IMR-90 (cell line): ENCODE data around the gene PLAAT4.
"Not testable (repeated sequence)": the region's sequence is repeated elsewhere in the genome, so short reads cannot be mapped to it uniquely, and the experiment has no call there.

Source experiments
- CEBPB ChIP-seq: IDR thresholded peaks from 2 replicates; pipeline ENCODE4 v1.6.1; 2012; ENCODE audit warnings: low read depth, low read length, improper control_type of control experiment
- FOS ChIP-seq: fragments of 150-350 bp; IDR thresholded peaks from 2 replicates; pipeline ENCODE4 v1.6.1; 2016; ENCODE audit warnings: low read depth, low read length
- MAFK ChIP-seq: IDR thresholded peaks from 2 replicates; pipeline ENCODE4 v1.6.1; 2012; ENCODE audit warnings: low read depth, low read length, improper control_type of control experiment
- MAZ ChIP-seq: IDR thresholded peaks from 2 replicates; pipeline ENCODE4 v1.6.1; 2012; ENCODE audit warnings: low read depth, mild to moderate bottlenecking, low read length, improper control_type of control experiment, moderate library complexity, borderline replicate concordance
- MXI1 ChIP-seq: IDR thresholded peaks from 2 replicates; pipeline ENCODE4 v1.6.1; 2012; ENCODE audit warnings: low read depth, mild to moderate bottlenecking, low read length, moderate library complexity, borderline replicate concordance
- NFE2L2 ChIP-seq: fragments of 150-350 bp; IDR thresholded peaks from 2 replicates; pipeline ENCODE4 v1.6.1; 2016; ENCODE audit warnings: low read depth, mild to moderate bottlenecking, low read length
- POLR2A ChIP-seq: IDR thresholded peaks from 2 replicates; pipeline ENCODE4 v1.6.1; 2012; ENCODE audit warnings: mild to moderate bottlenecking, low read depth, low read length
- RAD21 ChIP-seq: IDR thresholded peaks from 2 replicates; pipeline ENCODE4 v1.6.1; 2012; ENCODE audit warnings: low read length, improper control_type of control experiment
- SMC3 ChIP-seq: fragments of 150-350 bp; IDR thresholded peaks from 2 replicates; pipeline ENCODE4 v1.6.1; 2016; ENCODE audit warnings: low read depth, mild to moderate bottlenecking, antibody characterized with exemption, low read length, moderate library complexity
- TF ChIP-seq, protein P1 (sequence below): conservative IDR thresholded peaks from 2 replicates; pipeline ENCODE4 v1.5.1; 2012; ENCODE audit warnings: mild to moderate bottlenecking, low read depth, low read length, improper control_type of control experiment
- TF ChIP-seq, protein P2 (sequence below): fragments of 150-350 bp; IDR thresholded peaks from 2 replicates; pipeline ENCODE4 v1.6.1; 2017; ENCODE audit warnings: mild to moderate bottlenecking, antibody characterized with exemption, low read length, low read depth
- TF ChIP-seq, protein P3 (sequence below): fragments of 150-350 bp; IDR thresholded peaks from 2 replicates; pipeline ENCODE4 v1.6.1; 2016; ENCODE audit warnings: low read depth, mild to moderate bottlenecking, low read length, moderate library complexity, borderline replicate concordance

DNA sequence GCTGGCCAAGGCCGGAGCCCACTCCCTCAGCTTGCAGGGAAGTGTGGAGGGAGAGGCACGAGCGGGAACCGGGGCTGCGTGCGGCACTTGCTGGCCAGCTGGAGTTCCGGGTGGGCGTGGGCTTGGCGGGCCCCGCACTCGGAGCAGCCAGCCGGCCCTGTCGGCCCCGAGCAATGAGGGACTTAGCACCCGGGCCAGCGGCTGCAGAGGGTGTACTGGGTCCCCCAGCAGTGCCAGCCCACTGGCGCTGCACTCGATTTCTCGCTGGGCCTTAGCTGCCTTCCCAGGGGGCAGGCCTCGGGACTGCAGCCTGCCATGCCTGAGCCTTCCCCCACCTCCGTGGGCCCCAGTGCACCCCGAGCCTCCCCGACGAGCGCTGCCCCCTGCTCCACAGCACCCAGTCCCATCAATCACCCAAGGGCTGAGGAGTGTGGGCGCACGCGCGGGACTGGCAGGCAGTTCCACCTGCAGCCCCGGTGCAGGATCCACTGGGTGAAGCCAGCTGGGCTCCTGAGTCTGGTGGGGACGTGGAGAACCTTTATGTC is 13.6 kb downstream of the PLAAT4 start:
- TF ChIP-seq POLR2A, SMC3, MAFK, MXI1, CEBPB, MAZ, FOS, RAD21, NFE2L2: not testable (repeated sequence)
- TF ChIP-seq, protein P1, sequence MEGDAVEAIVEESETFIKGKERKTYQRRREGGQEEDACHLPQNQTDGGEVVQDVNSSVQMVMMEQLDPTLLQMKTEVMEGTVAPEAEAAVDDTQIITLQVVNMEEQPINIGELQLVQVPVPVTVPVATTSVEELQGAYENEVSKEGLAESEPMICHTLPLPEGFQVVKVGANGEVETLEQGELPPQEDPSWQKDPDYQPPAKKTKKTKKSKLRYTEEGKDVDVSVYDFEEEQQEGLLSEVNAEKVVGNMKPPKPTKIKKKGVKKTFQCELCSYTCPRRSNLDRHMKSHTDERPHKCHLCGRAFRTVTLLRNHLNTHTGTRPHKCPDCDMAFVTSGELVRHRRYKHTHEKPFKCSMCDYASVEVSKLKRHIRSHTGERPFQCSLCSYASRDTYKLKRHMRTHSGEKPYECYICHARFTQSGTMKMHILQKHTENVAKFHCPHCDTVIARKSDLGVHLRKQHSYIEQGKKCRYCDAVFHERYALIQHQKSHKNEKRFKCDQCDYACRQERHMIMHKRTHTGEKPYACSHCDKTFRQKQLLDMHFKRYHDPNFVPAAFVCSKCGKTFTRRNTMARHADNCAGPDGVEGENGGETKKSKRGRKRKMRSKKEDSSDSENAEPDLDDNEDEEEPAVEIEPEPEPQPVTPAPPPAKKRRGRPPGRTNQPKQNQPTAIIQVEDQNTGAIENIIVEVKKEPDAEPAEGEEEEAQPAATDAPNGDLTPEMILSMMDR: not testable (repeated sequence)
- TF ChIP-seq, protein P2, sequence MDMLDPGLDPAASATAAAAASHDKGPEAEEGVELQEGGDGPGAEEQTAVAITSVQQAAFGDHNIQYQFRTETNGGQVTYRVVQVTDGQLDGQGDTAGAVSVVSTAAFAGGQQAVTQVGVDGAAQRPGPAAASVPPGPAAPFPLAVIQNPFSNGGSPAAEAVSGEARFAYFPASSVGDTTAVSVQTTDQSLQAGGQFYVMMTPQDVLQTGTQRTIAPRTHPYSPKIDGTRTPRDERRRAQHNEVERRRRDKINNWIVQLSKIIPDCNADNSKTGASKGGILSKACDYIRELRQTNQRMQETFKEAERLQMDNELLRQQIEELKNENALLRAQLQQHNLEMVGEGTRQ: not testable (repeated sequence)
- TF ChIP-seq, protein P3, sequence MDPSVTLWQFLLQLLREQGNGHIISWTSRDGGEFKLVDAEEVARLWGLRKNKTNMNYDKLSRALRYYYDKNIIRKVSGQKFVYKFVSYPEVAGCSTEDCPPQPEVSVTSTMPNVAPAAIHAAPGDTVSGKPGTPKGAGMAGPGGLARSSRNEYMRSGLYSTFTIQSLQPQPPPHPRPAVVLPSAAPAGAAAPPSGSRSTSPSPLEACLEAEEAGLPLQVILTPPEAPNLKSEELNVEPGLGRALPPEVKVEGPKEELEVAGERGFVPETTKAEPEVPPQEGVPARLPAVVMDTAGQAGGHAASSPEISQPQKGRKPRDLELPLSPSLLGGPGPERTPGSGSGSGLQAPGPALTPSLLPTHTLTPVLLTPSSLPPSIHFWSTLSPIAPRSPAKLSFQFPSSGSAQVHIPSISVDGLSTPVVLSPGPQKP: not testable (repeated sequence)
